ENCODE measurements around the gene SLC9A6.
"Not testable (repeated sequence)": the region's sequence is repeated elsewhere in the genome, so short reads cannot be mapped to it uniquely, and the experiment has no call there.

SLC9A6 gene

GRCh38 chrX:136064661-136065043 is 79.4 kb downstream of the SLC9A6 start:
- no peak for DNase-seq

GRCh38 chrX:136065044-136065671 is 79.9 kb downstream of the SLC9A6 start:
- no peak for DNase-seq

DNA sequence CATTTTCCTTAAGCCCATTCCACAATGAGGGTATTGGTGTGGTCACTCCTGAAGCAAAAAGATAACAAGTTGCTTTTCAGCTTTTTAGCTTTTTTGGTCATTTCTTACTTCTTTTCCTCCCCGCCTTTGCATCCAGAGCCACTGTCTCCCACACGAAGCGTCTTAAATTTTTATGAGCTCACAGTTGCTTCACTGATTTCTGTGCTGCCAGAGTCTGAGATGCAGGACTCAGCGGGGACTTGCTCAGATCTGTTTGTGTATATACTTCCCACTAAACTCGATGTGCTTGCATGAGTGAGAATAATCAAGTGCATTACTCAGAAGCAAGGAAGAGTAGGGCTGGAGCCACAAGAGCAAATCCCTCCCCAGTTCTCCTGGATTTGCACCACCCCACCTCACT is 81.9 kb downstream of the SLC9A6 start:
- DNase-seq: no peak

DNA sequence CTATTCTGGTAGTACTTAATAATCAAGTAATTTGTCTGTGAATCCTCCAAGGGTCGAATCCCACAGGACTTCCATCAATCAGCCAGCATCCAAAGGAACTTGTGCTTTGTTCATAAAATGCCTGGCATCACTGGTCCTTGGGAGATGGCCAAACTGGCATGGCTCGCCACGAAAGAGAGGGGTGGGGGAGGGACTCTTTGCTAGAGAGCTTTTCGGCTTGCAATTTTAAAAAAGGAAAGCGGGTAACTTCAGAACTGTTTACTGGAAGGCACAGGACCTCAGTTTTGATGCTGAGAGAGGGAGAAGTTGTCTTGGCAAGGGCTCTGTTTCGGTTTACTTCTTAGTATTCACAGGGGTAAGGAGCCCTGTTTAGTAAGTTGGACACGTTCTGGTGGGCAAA is 82.7 kb downstream of the SLC9A6 start:
- no peak for DNase-seq

DNA sequence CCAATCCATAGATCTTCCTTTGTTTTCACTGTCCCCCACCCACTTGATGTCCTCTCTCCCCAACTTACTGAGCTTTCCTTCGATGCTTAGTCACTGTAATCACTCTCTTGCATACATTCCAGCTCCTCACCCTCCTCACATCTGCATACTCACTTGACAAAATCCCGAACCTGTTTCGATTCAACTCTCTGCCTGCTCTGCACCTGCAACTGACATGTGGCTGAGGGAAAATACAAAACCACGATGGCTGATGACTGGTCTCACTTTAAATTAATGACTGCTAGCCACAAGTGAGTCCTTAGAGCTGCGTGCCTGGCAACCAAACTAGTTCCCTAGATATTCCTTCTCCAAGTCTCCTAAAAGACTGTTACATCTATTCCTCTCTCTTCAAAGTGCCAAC is 91.7 kb downstream of the SLC9A6 start:
- no peak for DNase-seq

DNA sequence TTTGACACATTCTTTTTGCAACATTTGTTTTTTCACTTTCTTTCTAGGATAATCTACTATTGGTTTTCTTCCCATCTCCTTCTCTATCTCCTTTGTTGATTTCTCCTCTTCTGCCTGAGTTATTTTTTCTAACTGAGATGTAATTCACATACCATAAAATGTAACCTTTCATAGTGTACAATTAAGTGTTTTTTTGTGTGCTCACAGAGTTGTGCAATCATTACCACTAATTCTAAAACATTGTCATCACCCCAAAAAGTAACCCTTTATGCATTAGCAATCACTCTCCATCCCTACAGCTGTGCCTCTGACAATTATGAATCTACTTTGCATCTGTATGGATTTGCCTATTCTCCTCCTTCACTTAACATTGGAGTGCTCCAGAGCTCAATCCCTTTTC is 95.5 kb downstream of the SLC9A6 start:
- no peak for DNase-seq

DNA sequence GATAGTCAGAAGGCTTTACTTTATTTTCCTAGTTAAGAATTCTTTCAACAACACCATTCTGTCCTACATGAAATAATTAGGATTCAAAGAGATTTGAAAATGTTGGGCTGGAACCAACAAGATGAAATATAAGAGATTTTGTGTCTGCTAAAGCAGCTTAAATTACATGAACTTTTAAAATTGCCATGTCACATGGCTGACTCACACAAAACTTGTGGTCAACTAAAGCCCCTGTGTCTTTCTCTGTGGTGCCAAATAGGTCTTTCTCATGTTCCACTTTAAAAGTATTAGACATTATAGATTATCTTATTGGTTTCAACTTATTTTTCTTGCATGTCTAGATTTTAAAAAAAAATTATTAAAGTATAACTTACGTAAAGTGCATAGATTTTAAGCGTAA is 101.3 kb downstream of the SLC9A6 start:
- no peak for DNase-seq

DNA sequence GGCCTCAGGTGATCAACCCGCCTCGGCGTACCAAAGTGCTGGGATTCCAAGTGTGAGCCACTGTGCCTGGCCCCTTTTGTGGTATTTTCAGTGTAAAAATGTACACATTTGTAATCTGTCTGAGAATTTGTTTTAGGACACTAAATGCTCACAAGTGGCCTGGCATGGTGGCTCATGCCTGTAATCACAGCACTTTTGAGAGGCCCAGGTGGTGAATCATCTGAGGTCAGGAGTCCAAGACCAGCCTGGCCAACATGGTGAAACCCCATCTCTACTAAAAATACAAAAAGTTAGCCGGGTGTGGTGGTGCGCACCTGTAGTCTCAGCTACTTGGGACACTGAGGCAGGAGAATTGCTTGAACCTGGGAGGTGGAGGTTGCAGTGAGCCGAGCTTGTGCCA is 106.7 kb downstream of the SLC9A6 start:
- not testable (repeated sequence) for DNase-seq

- no peak for DNase-seq
Measured at GRCh38 chrX:136094962-136095361, 109.7 kb downstream of the SLC9A6 start.

Data from T1000 (cell line).